Ishikawa (cell line): ENCODE data around the gene JPH4.

Source experiments
- CEBPB ChIP-seq: IDR thresholded peaks from 2 replicates; pipeline ENCODE4 v1.6.1; 2012
- CREB1 ChIP-seq: IDR thresholded peaks from 2 replicates; pipeline ENCODE4 v1.6.1; 2012; ENCODE audit warnings: low read depth
- EP300 ChIP-seq: IDR thresholded peaks from 2 replicates; pipeline ENCODE4 v1.6.1; 2012; ENCODE audit warnings: borderline replicate concordance
- RAD21 ChIP-seq: IDR thresholded peaks from 2 replicates; pipeline ENCODE4 v1.6.1; 2012; ENCODE audit warnings: low read depth
- TEAD4 ChIP-seq: IDR thresholded peaks from 2 replicates; pipeline ENCODE4 v1.6.1; 2012
- YY1 ChIP-seq: IDR thresholded peaks from 2 replicates; pipeline ENCODE4 v1.6.1; 2012; ENCODE audit warnings: low read depth
- ZBTB7A ChIP-seq: IDR thresholded peaks from 2 replicates; pipeline ENCODE4 v1.6.1; 2012; ENCODE audit warnings: low read depth
- TF ChIP-seq, protein P1 (sequence below): IDR thresholded peaks from 2 replicates; pipeline ENCODE4 v1.6.1; 2012
- TF ChIP-seq, protein P2 (sequence below): IDR thresholded peaks from 2 replicates; pipeline ENCODE4 v1.6.1; 2012; ENCODE audit warnings: low read depth, mild to moderate bottlenecking
- TF ChIP-seq, protein P3 (sequence below): IDR thresholded peaks from 2 replicates; pipeline ENCODE4 v1.6.1; 2012

DNA sequence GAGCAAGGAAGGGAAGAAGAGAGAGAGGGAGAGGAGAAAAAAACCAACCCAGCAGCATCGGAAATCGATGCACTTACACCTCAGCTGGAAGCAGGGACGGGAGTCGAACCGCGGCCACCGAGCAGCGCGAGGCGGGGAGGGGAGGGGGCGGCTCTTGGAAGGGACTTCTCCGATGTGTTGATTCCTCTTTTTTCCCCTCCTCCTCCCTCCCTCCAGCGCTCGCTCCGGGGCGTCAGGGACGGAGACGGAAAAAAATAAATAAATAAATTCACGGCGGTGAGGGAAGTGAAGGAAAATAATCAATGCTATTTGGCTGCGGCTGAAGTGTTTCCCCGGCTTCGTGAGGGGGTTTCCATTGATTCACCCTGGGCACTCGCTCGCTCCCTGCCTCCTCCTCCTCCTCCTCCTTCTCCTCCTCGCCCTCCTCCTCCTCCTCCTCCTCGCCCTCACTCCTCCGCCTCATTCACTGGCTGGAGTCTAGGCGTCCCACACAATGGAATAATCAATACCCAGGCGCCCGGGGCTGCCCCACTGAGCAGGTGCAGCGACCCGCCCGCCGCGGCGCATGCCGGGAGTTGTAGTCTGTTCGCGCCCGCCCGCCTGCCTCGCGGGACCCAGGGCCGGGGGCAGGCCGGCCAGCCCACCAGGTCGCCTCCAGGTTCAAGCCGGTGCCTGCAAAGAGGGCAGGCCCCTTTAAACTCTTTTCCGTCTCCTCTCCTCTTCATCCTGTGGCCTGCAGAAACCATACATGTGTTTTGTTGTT is 27.1 kb downstream of the JPH4 start, which contains the start of gene ZFHX2:
- TF ChIP-seq ZBTB7A (peak; percentile 69), YY1 (no peak), TEAD4 (no peak), CREB1 (no peak), CEBPB (no peak), RAD21 (no peak), EP300 (no peak)
- TF ChIP-seq, protein P1, sequence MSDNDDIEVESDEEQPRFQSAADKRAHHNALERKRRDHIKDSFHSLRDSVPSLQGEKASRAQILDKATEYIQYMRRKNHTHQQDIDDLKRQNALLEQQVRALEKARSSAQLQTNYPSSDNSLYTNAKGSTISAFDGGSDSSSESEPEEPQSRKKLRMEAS: peak; percentile 4; the same call in 1 of the 2 replicates
- TF ChIP-seq, protein P2, sequence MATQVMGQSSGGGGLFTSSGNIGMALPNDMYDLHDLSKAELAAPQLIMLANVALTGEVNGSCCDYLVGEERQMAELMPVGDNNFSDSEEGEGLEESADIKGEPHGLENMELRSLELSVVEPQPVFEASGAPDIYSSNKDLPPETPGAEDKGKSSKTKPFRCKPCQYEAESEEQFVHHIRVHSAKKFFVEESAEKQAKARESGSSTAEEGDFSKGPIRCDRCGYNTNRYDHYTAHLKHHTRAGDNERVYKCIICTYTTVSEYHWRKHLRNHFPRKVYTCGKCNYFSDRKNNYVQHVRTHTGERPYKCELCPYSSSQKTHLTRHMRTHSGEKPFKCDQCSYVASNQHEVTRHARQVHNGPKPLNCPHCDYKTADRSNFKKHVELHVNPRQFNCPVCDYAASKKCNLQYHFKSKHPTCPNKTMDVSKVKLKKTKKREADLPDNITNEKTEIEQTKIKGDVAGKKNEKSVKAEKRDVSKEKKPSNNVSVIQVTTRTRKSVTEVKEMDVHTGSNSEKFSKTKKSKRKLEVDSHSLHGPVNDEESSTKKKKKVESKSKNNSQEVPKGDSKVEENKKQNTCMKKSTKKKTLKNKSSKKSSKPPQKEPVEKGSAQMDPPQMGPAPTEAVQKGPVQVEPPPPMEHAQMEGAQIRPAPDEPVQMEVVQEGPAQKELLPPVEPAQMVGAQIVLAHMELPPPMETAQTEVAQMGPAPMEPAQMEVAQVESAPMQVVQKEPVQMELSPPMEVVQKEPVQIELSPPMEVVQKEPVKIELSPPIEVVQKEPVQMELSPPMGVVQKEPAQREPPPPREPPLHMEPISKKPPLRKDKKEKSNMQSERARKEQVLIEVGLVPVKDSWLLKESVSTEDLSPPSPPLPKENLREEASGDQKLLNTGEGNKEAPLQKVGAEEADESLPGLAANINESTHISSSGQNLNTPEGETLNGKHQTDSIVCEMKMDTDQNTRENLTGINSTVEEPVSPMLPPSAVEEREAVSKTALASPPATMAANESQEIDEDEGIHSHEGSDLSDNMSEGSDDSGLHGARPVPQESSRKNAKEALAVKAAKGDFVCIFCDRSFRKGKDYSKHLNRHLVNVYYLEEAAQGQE: no peak
- TF ChIP-seq, protein P3, sequence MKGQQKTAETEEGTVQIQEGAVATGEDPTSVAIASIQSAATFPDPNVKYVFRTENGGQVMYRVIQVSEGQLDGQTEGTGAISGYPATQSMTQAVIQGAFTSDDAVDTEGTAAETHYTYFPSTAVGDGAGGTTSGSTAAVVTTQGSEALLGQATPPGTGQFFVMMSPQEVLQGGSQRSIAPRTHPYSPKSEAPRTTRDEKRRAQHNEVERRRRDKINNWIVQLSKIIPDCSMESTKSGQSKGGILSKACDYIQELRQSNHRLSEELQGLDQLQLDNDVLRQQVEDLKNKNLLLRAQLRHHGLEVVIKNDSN: no peak
